Keratinocyte (primary cell): ENCODE results near the gene METTL5.

Experiments used
- CTCF ChIP-seq, 3 experiments: IDR thresholded peaks in 1 of 3; conservative IDR thresholded peaks in 1 of 3; optimal IDR thresholded peaks in 1 of 3; 2 replicates in 2 of 3; 3 replicates in 1 of 3; pipeline versions ENCODE3 to v1.5.1; 2011; ENCODE audit warnings: low read length in 3 of 3, mild to moderate bottlenecking in 3 of 3, moderate library complexity in 2 of 3, control low read depth in 1 of 3, inconsistent platforms in 1 of 3; ENCODE audit not compliant: insufficient read depth in 2 of 3; ENCODE audit errors: extremely low read depth in 1 of 3
- EZH2 ChIP-seq: IDR thresholded peaks from one replicate; pipeline ENCODE4 v1.6.1; 2012; ENCODE audit warnings: inconsistent platforms, mild to moderate bottlenecking, low read length, moderate library complexity

DNA sequence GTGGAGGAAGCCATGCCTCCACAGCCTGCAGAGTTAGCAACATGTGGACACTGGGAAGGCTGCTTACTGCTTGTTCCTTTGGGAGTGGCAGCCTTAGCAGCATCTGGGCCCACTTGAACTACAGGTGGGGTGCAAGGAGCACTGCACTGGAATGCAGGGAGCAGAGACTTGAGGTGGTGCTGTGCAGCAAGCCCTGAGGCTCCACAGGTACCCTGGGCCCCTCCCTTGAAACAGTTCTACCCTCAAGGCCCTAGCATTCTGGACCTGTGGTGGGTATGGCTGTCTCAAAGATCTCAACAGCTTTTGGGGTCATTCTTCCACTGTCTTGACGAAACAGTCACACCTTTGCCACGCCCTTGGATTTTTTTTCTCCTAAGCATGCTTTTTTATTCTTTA is 16.0 kb upstream of the METTL5 start:
- no peak for TF ChIP-seq CTCF (optimal IDR thresholded peaks at IDR 0.05 in 1 of 3, IDR thresholded peaks at IDR 0.05 in 1 of 3, conservative IDR thresholded peaks at IDR 0.05 in 1 of 3; ENCODE audit: extremely low read depth in 1 of 3, insufficient read depth in 2 of 3, low read length in 3 of 3)
- no peak for TF ChIP-seq EZH2
